SU-DHL-6 (cell line): ENCODE results near the gene FCHSD2.

Experiments
- H2AFZ ChIP-seq: fragments of 200-600 bp; sonication (generic); 2 replicates; pipeline ENCODE4 v1.6.1; 2014; ENCODE audit warnings: low read depth, mild to moderate bottlenecking, moderate library complexity, mixed read lengths, antibody characterized with exemption, low read length; ENCODE audit not compliant: severe bottlenecking
- H3F3A ChIP-seq: fragments of 200-600 bp; shearing (Covaris generic); 2 replicates; pipeline ENCODE4 v1.6.0; 2016; ENCODE audit warnings: antibody characterized with exemption, mild to moderate bottlenecking; ENCODE audit not compliant: insufficient read depth
- H3K27ac ChIP-seq: fragments of 200-600 bp; sonication (generic); 2 replicates; pipeline ENCODE4 v1.5.1; 2016; ENCODE audit warnings: low read depth, mild to moderate bottlenecking, low read length, moderate library complexity, mixed read lengths
- H3K27me3 ChIP-seq: fragments of 200-600 bp; sonication (generic), shearing (Covaris generic); 2 replicates; pipeline ENCODE4 v1.6.0; 2014; ENCODE audit warnings: mild to moderate bottlenecking, low read length
- H3K36me3 ChIP-seq: fragments of 200-600 bp; sonication (generic); 2 replicates; pipeline ENCODE4 v1.6.1; 2014; ENCODE audit warnings: mild to moderate bottlenecking, low read length, mixed read lengths
- H3K4me2 ChIP-seq: fragments of 300-600, 200-600 bp; shearing (Covaris generic), sonication (generic); 2 replicates; pipeline ENCODE4 v1.6.0; 2014; ENCODE audit warnings: low read length, low read depth, mild to moderate bottlenecking; ENCODE audit not compliant: poor library complexity, severe bottlenecking
- H3K4me3 ChIP-seq: fragments of 200-600 bp; sonication (generic); 2 replicates; pipeline ENCODE4 v1.5.1; 2014; ENCODE audit warnings: antibody characterized with exemption, low read length, mild to moderate bottlenecking, mixed read lengths; ENCODE audit not compliant: insufficient read depth, poor library complexity, severe bottlenecking
- H3K79me2 ChIP-seq: fragments of 200-600 bp; sonication (generic); 2 replicates; pipeline ENCODE4 v1.6.1; 2014; ENCODE audit warnings: mild to moderate bottlenecking, low read length, moderate library complexity; ENCODE audit not compliant: insufficient read depth
- H3K9ac ChIP-seq: fragments of 200-600 bp; sonication (generic); 2 replicates; pipeline ENCODE4 v1.7.0; 2014; ENCODE audit warnings: mild to moderate bottlenecking, low read length
- H3K9me2 ChIP-seq: fragments of 200-600 bp; sonication (generic); replicated peaks from 2 replicates; pipeline ENCODE4 v1.6.1; 2014; ENCODE audit warnings: low read length; ENCODE audit not compliant: insufficient read depth
- H3K9me3 ChIP-seq: fragments of 200-600 bp; sonication (generic); 2 replicates; pipeline ENCODE4 v1.6.1; 2014; ENCODE audit warnings: low read length, mixed read lengths; ENCODE audit not compliant: insufficient read depth
- H4K20me1 ChIP-seq: fragments of 200-600 bp; sonication (generic); 2 replicates; pipeline ENCODE4 v1.6.1; 2014; ENCODE audit warnings: low read depth, mild to moderate bottlenecking, antibody characterized with exemption, low read length, moderate library complexity, mixed read lengths
- CTCF ChIP-seq: fragments of 200-600 bp; sonication (generic); IDR thresholded peaks from one replicate; pipeline ENCODE4 v1.5.1; 2017; ENCODE audit warnings: antibody characterized with exemption, mild to moderate bottlenecking, low read length, moderate library complexity; ENCODE audit not compliant: insufficient read depth, poor library complexity, severe bottlenecking
- EZH2phosphoT487 ChIP-seq: fragments of 200-600 bp; sonication (generic), shearing (Covaris generic); conservative IDR thresholded peaks from 2 replicates; pipeline ENCODE4 v1.6.1; 2018; ENCODE audit warnings: mild to moderate bottlenecking, antibody characterized with exemption, low read length, moderate library complexity, mixed read lengths

Gene FCHSD2

DNA sequence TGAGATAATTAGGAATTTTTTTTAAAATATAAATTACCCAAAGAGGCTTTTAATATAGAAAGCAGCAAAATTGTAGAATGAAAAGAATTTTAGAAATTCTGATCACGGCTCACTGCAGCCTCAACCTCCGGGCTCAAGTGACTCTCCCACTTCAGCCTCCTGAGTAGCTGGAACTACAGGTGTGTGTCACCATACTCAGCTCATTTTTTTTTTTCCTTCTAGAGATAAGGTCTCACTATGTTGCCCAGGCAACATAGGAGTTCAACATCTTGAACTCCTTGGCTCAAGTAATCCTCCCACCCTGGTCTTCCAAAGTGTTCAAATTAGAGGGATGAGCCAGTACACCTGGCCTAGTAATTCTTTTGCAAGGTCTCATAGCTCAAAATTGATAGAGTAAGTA, 251.2 kb downstream of the FCHSD2 start:
- Histone ChIP-seq H2AFZ (no peak overlapping the region), H3K9ac (no peak overlapping the region), H3K9me2 (no peaks in the 10 kb centered on the region), H3K27ac (no peak overlapping the region), H3F3A (0 out of 2 replicates have a peak, but pooled peaks cover 3% of the 10 kb centered on the region), H3K4me3 (no peak overlapping the region), H3K4me2 (no peak overlapping the region), H4K20me1 (no peaks in the 10 kb centered on the region), H3K79me2 (no peaks in the 10 kb centered on the region), H3K27me3 (no peaks in the 10 kb centered on the region), H3K36me3 (peaks cover 37% of the 10 kb centered on the region), H3K9me3 (no peaks in the 10 kb centered on the region)
- TF ChIP-seq EZH2phosphoT487, result no peak

GRCh38 chr11:72886619-72887018, 255.5 kb downstream of the FCHSD2 start:
- no peaks in the 10 kb centered on the region for H4K20me1 ChIP-seq
- no peak overlapping the region for H3K4me2 ChIP-seq
- no peaks in the 10 kb centered on the region for H3K27me3 ChIP-seq
- peaks cover 13% of the 10 kb centered on the region; the same call in 1 of the 2 replicates for H3F3A ChIP-seq
- peaks cover 59% of the 10 kb centered on the region for H3K36me3 ChIP-seq
- H2AFZ ChIP-seq, result no peak overlapping the region
- H3K9ac ChIP-seq, result no peak overlapping the region
- H3K9me2 ChIP-seq, result no peaks in the 10 kb centered on the region
- H3K9me3 ChIP-seq, result no peaks in the 10 kb centered on the region
- H3K27ac ChIP-seq, result no peak overlapping the region
- no peak overlapping the region for H3K4me3 ChIP-seq
- TF ChIP-seq CTCF (no peak), EZH2phosphoT487 (no peak)
- no peaks in the 10 kb centered on the region for H3K79me2 ChIP-seq

DNA sequence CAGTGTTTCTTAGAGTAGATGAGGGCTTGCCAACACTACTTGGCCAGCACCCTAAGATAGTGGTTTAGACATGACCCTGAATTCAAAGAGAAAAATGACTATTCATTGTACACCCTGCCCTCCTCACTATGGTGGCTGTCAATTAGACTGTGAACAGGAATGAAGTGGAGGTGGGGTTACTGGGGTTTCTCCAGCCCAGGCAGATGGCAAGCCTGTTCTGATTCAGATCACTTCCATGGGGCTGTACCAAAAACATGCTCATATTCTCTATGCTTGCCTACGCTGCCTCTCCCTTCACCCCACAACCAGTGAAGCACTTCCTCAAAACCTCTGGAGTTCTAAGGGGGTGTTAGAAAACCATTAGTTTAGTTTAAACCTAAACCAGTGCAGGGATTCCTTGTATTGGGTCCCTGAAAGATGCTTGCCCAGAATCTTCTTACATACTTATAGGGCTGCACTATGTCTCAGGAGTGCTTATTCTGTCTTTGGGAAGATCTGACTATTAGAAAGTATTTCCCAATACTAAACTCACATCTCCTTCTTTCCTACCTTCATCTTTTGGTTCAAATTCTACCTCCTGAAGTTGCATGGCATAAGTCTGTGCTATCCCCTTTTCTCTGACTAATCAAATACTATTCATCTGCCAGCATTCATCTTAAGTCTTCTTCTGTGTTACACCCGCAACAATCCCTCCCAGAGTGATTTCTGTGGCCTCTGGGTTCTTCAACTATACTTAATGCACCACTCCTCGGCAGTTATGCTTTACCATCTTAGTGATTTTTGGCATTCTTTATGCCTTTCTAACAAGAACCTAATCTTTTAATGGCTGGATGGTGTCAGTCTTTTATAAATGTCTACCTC, 256.1 kb downstream of the FCHSD2 start:
- H3K9me3 ChIP-seq, result no peaks in the 10 kb centered on the region
- no peaks in the 10 kb centered on the region for H3K27me3 ChIP-seq
- no peaks in the 10 kb centered on the region for H3K79me2 ChIP-seq
- H3K9me2 ChIP-seq, result no peaks in the 10 kb centered on the region
- H3K36me3 ChIP-seq, result peaks cover 54% of the 10 kb centered on the region
- TF ChIP-seq EZH2phosphoT487 (no peak), CTCF (no peak)
- no peak overlapping the region for H2AFZ ChIP-seq
- H3K27ac ChIP-seq, result no peak overlapping the region
- H4K20me1 ChIP-seq, result no peaks in the 10 kb centered on the region
- no peak overlapping the region for H3K4me3 ChIP-seq
- H3K9ac ChIP-seq, result no peak overlapping the region
- H3K4me2 ChIP-seq, result no peak overlapping the region
- peaks cover 13% of the 10 kb centered on the region; the same call in 1 of the 2 replicates for H3F3A ChIP-seq

DNA sequence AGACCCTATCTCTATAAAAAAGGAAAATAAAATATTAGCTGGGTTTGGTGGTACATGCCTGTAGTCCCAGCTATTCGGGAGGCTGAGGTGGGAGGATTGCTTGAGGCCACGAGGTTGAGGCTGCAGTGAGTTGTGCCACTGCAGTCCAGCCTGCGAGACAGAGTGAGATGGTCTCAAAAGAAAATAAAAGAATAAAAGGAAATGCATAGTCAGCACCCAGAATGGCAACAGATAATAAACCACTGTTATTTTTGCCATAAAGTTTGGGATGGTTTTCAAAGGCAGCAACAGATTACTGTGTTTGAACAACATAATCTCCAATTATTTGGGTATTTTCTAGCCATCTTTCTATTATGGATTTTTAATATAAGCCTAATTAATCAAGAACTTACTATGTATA, 266.0 kb downstream of the FCHSD2 start:
- Histone ChIP-seq H3K36me3 (peaks cover 51% of the 10 kb centered on the region), H2AFZ (no peak overlapping the region), H3K9ac (no peak overlapping the region), H3K79me2 (peaks cover 4% of the 10 kb centered on the region; the same call in 1 of the 2 replicates), H3K27me3 (no peaks in the 10 kb centered on the region), H3K9me2 (no peaks in the 10 kb centered on the region), H3K4me3 (no peak overlapping the region), H4K20me1 (no peaks in the 10 kb centered on the region), H3F3A (peaks cover 14% of the 10 kb centered on the region; the same call in 1 of the 2 replicates), H3K27ac (no peak overlapping the region), H3K9me3 (no peaks in the 10 kb centered on the region), H3K4me2 (no peak overlapping the region)
- TF ChIP-seq EZH2phosphoT487, result no peak
- TF ChIP-seq CTCF, result no peak
